SIG-M5 treated with dmso at 0.1 percent for 504 hours (cell line): ENCODE results near the gene RIMS1.
"Not testable (repeated sequence)": the region's sequence is repeated elsewhere in the genome, so short reads cannot be mapped to it uniquely, and the experiment has no call there.

Experiments
- DNase-seq: peaks from one replicate; lab custom pipeline; 2025; ENCODE audit not compliant: unreplicated experiment; lab: John Stamatoyannopoulos, UW

The RIMS1 gene

GRCh38 chr6:72316675-72317380 lies 430.5 kb downstream of the RIMS1 start:
- no peak for DNase-seq

GRCh38 chr6:72321788-72322187 lies 435.4 kb downstream of the RIMS1 start:
- DNase-seq = no peak

- no peak for DNase-seq
Measured at GRCh38 chr6:72322771-72323170, 436.4 kb downstream of the RIMS1 start.

- DNase-seq = no peak
Measured at GRCh38 chr6:72324591-72324990, 438.2 kb downstream of the RIMS1 start.

- DNase-seq = no peak
Measured at GRCh38 chr6:72328775-72329174, 442.4 kb downstream of the RIMS1 start.

GRCh38 chr6:72335203-72335602 lies 448.9 kb downstream of the RIMS1 start:
- DNase-seq = not testable (repeated sequence)

- no peak for DNase-seq
Measured at GRCh38 chr6:72348926-72349325, 462.6 kb downstream of the RIMS1 start.

GRCh38 chr6:72350296-72350881 lies 464.0 kb downstream of the RIMS1 start:
- DNase-seq = no peak

- no peak for DNase-seq
Measured at GRCh38 chr6:72363844-72364740, 477.7 kb downstream of the RIMS1 start.

GRCh38 chr6:72365773-72366172 lies 479.4 kb downstream of the RIMS1 start:
- DNase-seq = no peak

- DNase-seq = no peak
Measured at GRCh38 chr6:72367439-72367838, 481.1 kb downstream of the RIMS1 start.

- no peak for DNase-seq
Measured at GRCh38 chr6:72371473-72371872, 485.1 kb downstream of the RIMS1 start.

- no peak for DNase-seq
Measured at GRCh38 chr6:72374172-72374571, 487.8 kb downstream of the RIMS1 start.

- no peak for DNase-seq
Measured at GRCh38 chr6:72374857-72375256, 488.5 kb downstream of the RIMS1 start.

- no peak for DNase-seq
Measured at GRCh38 chr6:72376736-72377135, 490.4 kb downstream of the RIMS1 start.

GRCh38 chr6:72381076-72381475 lies 494.7 kb downstream of the RIMS1 start:
- no peak for DNase-seq

GRCh38 chr6:72382602-72383529 lies 496.5 kb downstream of the RIMS1 start:
- DNase-seq = no peak

GRCh38 chr6:72386324-72386723 lies 500.0 kb downstream of the RIMS1 start:
- peak; percentile 9 for DNase-seq

GRCh38 chr6:72389698-72390097 lies 503.3 kb downstream of the RIMS1 start:
- no peak for DNase-seq

GRCh38 chr6:72390548-72390947 lies 504.2 kb downstream of the RIMS1 start:
- no peak for DNase-seq

- DNase-seq = no peak
Measured at GRCh38 chr6:72401865-72402264, 515.5 kb downstream of the RIMS1 start.
